Activated naive CD8-positive, alpha-beta T cell treated with anti-CD3 and anti-CD28 coated beads for 36 hours (primary cell): ENCODE results near the gene DUS2. TPM values are rescaled to one million over a fixed set of nuclear protein-coding genes. Genes with fewer than 3 reads are reported as not detected.

ENCODE experiments used
- DNase-seq: peaks from one replicate; pipeline ENCODE4 v3.0.0; 2021
- H3K27ac Mint-ChIP-seq: one replicate; pipeline ENCODE4 v1.8.0; 2022; ENCODE audit warnings: mild to moderate bottlenecking, moderate library complexity, mixed read lengths
- H3K27me3 Mint-ChIP-seq: one replicate; pipeline ENCODE4 v1.8.0; 2022; ENCODE audit warnings: mild to moderate bottlenecking, mixed read lengths
- H3K36me3 Mint-ChIP-seq: one replicate; pipeline ENCODE4 v1.8.0; 2021; ENCODE audit warnings: mild to moderate bottlenecking, mixed read lengths
- H3K4me1 Mint-ChIP-seq: one replicate; pipeline ENCODE4 v1.8.0; 2021; ENCODE audit warnings: mixed read lengths
- H3K4me3 Mint-ChIP-seq: one replicate; pipeline ENCODE4 v1.8.0; 2022; ENCODE audit warnings: mild to moderate bottlenecking, moderate library complexity, mixed read lengths
- H3K9me3 Mint-ChIP-seq: one replicate; pipeline ENCODE4 v1.8.0; 2022; ENCODE audit warnings: mixed read lengths
- total RNA-seq, 2 experiments: library from RNA; stranded (reverse); gene quantifications; one replicate each; pipeline ENCODE4 v1.2.3, GENCODE V29; 2021

DUS2 gene
- total RNA-seq, 2 experiments from 2014 or later: 34.6 to 39.1 TPM

DNA sequence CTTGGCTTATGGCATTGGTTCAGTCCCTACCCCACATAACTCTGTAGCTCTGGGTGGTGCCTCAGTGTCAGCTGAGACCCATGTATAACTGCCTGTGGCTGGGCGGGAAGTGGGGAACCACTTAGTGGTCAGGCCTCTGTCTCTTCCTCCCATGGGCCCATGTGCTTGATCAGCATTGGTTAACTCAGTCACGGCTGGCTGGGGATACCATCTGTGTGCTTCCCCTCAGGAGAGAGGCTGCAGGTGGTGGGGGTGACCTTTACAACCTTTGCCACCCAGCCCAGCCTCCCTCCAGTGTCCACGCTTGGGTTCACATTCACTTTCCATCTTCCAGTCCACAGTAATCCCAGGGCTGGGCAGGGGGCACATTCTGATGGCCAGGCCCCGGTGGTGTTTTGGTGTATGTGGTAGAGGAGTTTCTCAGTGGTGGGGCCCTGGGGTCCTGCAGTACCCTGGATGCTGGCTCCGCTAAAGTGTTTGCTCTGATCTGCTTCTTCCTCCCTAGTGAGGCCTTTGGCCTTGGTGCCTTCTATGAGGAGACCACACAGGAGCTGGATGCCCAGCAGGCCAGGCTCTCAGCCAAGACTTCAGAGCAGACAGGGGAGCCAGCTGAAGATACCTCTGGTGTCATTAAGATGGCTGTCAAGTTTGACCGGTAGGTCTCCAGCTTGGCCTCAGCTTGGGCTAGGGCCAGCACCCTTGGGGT is 51.9 kb downstream of the DUS2 start:
- Mint-ChIP-seq H3K27ac (peak overlapping the region; percentile 86), H3K9me3 (no peaks in the 10 kb centered on the region), H3K27me3 (no peaks in the 10 kb centered on the region), H3K4me3 (peak overlapping the region; percentile 40), H3K36me3 (peaks cover 74% of the 10 kb centered on the region), H3K4me1 (peaks cover 69% of the 10 kb centered on the region)
- DNase-seq: peak; percentile 70

DNA sequence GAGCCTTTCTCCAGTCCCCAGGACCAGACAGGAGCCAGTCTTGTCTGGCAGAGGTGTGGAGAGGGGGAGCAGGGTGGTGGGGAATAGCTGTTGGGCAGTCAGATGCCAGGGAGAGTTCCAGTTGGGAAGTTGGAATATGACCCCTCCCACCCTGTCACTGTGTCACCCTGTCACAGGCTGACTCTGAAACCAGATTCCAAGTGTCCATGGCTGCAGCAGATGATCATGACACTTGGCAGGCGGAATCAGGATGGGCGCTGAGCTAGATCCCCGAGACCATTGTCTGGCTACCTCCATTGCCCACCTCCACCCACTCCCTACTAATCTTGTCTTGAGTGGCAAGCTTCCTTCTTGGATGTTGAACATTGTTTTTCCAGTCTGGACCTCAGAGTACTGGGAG is 52.9 kb downstream of the DUS2 start:
- H3K27me3 Mint-ChIP-seq: no peaks in the 10 kb centered on the region
- peaks cover 65% of the 10 kb centered on the region for H3K36me3 Mint-ChIP-seq
- no peaks in the 10 kb centered on the region for H3K9me3 Mint-ChIP-seq
- peaks cover 65% of the 10 kb centered on the region for H3K4me1 Mint-ChIP-seq
- H3K4me3 Mint-ChIP-seq: no peak overlapping the region
- peak overlapping the region; percentile 86 for H3K27ac Mint-ChIP-seq
- DNase-seq: no peak

DNA sequence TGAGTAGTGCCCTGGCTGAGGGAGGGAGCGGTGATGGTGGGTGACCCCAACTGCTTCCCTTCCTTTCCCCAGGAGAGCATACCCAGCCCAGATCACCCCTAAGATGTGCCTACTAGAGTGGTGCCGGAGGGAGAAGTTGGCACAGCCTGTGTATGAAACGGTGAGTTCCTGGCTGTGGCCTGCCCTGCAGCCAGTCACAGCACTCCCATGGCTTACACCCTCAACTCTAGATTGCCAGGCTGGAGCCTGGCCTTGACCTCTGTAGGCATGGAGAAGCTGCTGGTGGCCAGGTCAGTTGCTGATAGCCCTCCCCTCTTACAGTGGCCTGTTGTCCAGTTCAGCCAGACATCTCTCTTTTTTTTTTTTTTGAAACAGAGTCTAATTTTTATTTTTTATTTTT is 53.5 kb downstream of the DUS2 start:
- H3K4me1 Mint-ChIP-seq: peaks cover 67% of the 10 kb centered on the region
- no peak overlapping the region for H3K4me3 Mint-ChIP-seq
- H3K27ac Mint-ChIP-seq: peak overlapping the region; percentile 74
- no peaks in the 10 kb centered on the region for H3K9me3 Mint-ChIP-seq
- DNase-seq: no peak
- H3K36me3 Mint-ChIP-seq: peaks cover 63% of the 10 kb centered on the region
- no peaks in the 10 kb centered on the region for H3K27me3 Mint-ChIP-seq

- no peaks in the 10 kb centered on the region for H3K9me3 Mint-ChIP-seq
- peaks cover 78% of the 10 kb centered on the region for H3K4me1 Mint-ChIP-seq
- H3K4me3 Mint-ChIP-seq: no peak overlapping the region
- peaks cover 55% of the 10 kb centered on the region for H3K36me3 Mint-ChIP-seq
- H3K27me3 Mint-ChIP-seq: no peaks in the 10 kb centered on the region
- no peak for DNase-seq
- peak overlapping the region; percentile 96 for H3K27ac Mint-ChIP-seq
Observed at GRCh38 chr16:68077866-68078700, 55.0 kb downstream of the DUS2 start.

GRCh38 chr16:68078701-68079375 is 55.8 kb downstream of the DUS2 start:
- no peaks in the 10 kb centered on the region for H3K27me3 Mint-ChIP-seq
- peak overlapping the region; percentile 96 for H3K27ac Mint-ChIP-seq
- no peaks in the 10 kb centered on the region for H3K9me3 Mint-ChIP-seq
- peaks cover 54% of the 10 kb centered on the region for H3K36me3 Mint-ChIP-seq
- DNase-seq: no peak
- H3K4me3 Mint-ChIP-seq: peak overlapping the region; percentile 61
- peaks cover 82% of the 10 kb centered on the region for H3K4me1 Mint-ChIP-seq

GRCh38 chr16:68079376-68079625 is 56.2 kb downstream of the DUS2 start:
- Mint-ChIP-seq H3K4me1 (peaks cover 82% of the 10 kb centered on the region), H3K27ac (peak overlapping the region; percentile 96), H3K36me3 (peaks cover 50% of the 10 kb centered on the region), H3K27me3 (no peaks in the 10 kb centered on the region), H3K4me3 (peak overlapping the region; percentile 61), H3K9me3 (no peaks in the 10 kb centered on the region)
- no peak for DNase-seq

DNA sequence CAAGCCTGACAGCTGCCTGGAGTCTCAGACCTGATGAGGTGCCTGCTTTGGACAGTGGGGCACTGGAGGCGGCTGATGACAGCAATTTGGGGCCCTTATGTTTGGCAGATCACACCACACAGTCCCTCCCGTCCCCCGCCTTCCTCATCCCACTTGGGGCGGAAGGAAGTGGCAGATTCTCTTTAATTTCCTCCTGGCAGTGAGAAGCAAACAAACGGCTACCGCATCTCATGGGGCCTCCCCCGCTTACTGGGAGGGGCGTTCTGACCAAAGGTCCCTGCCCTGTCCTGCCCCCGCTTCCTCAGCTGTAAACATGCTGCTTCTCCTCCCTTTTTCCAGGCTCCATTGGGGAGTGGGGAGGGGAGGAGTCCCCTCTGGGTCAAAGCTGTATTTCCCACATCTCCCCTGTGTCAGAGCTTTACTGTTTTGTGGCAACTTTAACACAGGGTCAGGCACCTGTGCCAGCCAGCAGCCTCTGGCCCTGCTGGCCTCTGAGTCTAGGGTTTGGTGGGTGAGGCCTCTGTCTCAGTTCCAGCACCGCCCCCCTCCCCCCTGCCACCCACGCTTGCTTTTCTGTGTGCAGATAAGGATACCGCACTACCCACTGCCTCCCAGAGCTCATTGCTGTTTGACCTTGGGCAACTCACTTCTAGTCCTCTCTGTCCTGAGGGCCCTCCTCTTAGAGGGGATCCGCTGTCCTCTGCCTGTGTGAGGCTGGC is 56.7 kb downstream of the DUS2 start:
- peaks cover 78% of the 10 kb centered on the region for H3K4me1 Mint-ChIP-seq
- no peaks in the 10 kb centered on the region for H3K27me3 Mint-ChIP-seq
- no peaks in the 10 kb centered on the region for H3K9me3 Mint-ChIP-seq
- H3K27ac Mint-ChIP-seq: peak overlapping the region; percentile 96
- peak; percentile 78 for DNase-seq
- H3K4me3 Mint-ChIP-seq: peak overlapping the region; percentile 61
- peaks cover 45% of the 10 kb centered on the region for H3K36me3 Mint-ChIP-seq

DNA sequence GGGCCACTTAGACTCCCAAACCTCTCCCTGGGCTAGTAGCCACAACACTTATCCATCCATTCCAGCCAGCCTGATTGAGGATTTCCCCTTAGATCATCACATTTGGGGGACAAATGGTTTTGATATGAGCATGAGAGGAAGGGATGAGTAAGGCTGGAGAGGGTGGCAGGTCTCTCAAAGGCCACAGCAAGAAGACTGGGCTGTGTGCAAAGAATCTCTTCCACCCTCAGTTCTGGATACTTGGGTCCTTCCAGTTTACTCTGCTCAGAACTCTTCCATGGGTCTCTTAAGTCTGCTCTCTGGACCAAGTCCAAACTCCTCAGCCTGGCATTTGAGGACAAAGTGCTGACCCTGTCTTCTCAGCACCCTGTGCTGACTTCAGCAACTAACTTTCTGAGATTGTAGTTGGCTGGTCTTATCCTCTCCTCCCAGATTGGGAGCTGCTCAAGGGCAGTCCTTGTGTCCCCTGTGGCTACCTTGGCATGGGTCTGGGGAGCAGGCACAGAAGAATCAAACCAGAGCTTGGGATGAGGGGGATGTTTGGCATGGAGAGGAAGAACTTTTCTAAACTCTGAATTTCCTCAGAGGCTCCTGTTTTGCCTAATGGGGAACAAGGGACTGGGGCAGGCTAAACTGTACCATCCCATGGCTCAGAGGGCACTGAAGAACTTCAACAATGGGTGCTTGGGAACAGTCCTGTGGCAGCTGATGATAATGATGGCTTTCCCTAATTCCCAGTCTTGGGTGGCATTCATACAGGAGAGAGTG is 59.0 kb downstream of the DUS2 start:
- H3K27me3 Mint-ChIP-seq: no peaks in the 10 kb centered on the region
- no peaks in the 10 kb centered on the region for H3K9me3 Mint-ChIP-seq
- peak overlapping the region; percentile 96 for H3K27ac Mint-ChIP-seq
- peaks cover 60% of the 10 kb centered on the region for H3K4me1 Mint-ChIP-seq
- DNase-seq: no peak
- peaks cover 26% of the 10 kb centered on the region for H3K36me3 Mint-ChIP-seq
- no peak overlapping the region for H3K4me3 Mint-ChIP-seq

GRCh38 chr16:68082629-68083238 is 59.6 kb downstream of the DUS2 start:
- Mint-ChIP-seq H3K27me3 (no peaks in the 10 kb centered on the region), H3K4me3 (no peak overlapping the region), H3K9me3 (no peaks in the 10 kb centered on the region), H3K27ac (peak overlapping the region; percentile 96), H3K4me1 (peaks cover 61% of the 10 kb centered on the region), H3K36me3 (peaks cover 23% of the 10 kb centered on the region)
- DNase-seq: no peak

DNA sequence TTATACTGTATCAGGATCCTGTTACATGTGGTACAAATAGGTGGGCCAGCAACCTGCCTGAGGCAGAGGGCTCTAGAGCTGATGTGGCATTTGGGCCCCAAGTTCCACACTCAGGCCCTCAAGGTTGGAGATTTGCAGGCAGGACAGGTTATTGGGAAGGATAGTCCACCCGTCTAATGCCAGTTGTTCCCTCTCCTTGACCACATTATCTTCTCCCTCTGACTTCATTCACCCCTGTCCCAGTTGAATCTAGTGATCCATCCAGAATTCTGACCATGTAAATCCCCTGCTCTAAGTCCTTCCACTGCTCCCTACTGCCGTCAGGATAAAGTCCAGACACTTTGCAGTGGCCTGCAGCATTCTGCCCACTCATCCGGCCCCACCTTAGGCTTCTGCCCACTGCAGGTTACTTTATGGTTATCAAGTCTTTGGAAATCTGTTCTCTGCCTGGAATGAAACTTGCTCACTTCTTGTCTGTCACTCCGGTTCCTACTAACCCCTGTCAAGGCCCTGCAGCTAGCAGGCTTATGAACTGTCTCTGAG is 60.2 kb downstream of the DUS2 start:
- H3K4me1 Mint-ChIP-seq: peaks cover 59% of the 10 kb centered on the region
- no peak for DNase-seq
- H3K4me3 Mint-ChIP-seq: no peak overlapping the region
- H3K9me3 Mint-ChIP-seq: no peaks in the 10 kb centered on the region
- H3K27ac Mint-ChIP-seq: peak overlapping the region; percentile 96
- H3K36me3 Mint-ChIP-seq: peaks cover 17% of the 10 kb centered on the region
- no peaks in the 10 kb centered on the region for H3K27me3 Mint-ChIP-seq

GRCh38 chr16:68083861-68084503 is 60.9 kb downstream of the DUS2 start:
- Mint-ChIP-seq H3K4me3 (peak overlapping the region; percentile 76), H3K4me1 (peaks cover 58% of the 10 kb centered on the region), H3K27ac (peak overlapping the region; percentile 96), H3K9me3 (no peaks in the 10 kb centered on the region), H3K36me3 (peaks cover 13% of the 10 kb centered on the region), H3K27me3 (no peaks in the 10 kb centered on the region)
- no peak for DNase-seq

GRCh38 chr16:68084504-68085258 is 61.6 kb downstream of the DUS2 start:
- Mint-ChIP-seq H3K4me1 (peaks cover 58% of the 10 kb centered on the region), H3K4me3 (peak overlapping the region; percentile 76), H3K36me3 (peaks cover 11% of the 10 kb centered on the region), H3K27me3 (no peaks in the 10 kb centered on the region), H3K27ac (peak overlapping the region; percentile 96), H3K9me3 (no peaks in the 10 kb centered on the region)
- DNase-seq: peak; percentile 93
